Stimulated activated CD8-positive, alpha-beta memory T cell treated with anti-CD3 and anti-CD28 coated beads, Interleukin-7, amount 100 ng/mL, for 4 hours (primary cell): ENCODE data around the gene SURF4.

Experiments used
- DNase-seq, 2 donors: peaks; one replicate each; pipeline ENCODE4 v3.0.0-alpha.2; 2020; ENCODE audit warnings: low read depth in 2 of 2

SURF4 gene

DNA sequence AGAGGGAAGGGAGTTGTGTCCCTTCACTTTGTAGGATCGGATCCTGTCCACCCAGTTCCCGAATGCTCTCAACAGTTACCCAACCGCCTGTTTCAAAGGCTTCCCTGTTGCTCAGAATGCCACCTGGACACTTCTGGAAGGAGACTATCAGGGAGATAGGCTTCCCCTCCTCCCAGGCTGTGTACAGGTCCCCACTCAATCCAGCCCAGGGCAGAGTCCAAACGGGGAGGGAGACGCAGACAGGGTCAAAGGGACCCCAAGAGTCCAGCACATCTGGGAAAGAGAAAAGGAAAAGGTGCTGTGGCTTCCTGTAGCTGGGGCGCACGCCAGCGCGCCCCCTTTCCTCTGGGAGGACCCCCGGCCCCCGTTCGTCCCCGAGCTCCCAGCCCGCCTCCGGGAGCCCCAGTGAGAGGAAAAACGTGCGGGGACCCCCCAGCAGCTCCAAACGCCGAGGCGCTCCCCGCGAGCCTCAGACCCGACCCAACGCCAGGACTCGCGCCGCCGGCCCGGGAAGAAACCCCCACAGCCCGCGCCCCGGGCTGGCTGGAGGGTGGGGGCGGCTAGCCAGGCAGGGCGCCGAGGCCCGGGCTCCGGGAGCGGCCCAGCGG lies 640 bp downstream of the SURF4 start:
- DNase-seq = no peak

DNA sequence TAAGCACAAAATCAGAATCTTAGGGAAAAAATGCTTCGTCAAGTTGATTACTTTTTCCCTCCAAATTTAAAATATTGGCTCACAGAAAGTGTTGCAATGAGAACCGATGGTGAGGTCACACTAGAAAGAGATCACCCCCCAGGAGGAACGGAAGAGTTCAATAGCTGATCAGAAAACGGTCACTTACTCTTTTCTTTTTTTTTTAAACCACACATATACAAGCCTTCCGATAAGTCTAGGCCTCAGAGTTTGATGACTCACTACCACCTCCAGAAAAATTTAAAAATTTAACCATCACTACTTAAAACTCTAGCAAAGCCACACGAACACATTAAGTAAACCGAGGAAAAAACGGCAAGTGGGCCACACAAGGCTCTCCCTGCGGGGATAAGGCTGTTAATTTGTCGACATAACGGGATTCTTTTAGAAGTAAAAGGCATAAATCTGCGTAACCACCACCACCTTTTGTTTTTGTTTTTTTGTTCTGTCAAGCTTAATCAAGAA lies 1.2 kb downstream of the SURF4 start:
- DNase-seq = no peak

DNA sequence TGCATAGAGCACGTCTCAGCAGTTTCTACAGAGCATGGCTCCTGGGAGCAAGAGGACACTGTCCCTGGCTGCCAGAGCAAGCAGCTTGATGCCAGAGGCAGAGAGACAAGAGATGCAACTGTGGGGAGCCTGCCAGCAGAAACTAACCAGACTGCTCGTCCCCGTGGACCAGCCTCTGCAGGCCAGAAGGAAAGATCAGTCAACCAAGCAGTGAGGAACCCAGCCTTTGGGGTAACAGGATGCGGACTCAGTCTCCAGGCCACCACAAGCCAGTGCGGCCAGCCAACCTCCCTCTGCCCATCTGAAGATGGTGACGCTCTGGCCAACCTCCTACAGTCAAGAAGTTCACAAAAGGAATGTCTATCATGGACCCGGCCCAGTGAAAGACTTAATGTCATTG lies 3.7 kb downstream of the SURF4 start:
- DNase-seq = no peak

DNA sequence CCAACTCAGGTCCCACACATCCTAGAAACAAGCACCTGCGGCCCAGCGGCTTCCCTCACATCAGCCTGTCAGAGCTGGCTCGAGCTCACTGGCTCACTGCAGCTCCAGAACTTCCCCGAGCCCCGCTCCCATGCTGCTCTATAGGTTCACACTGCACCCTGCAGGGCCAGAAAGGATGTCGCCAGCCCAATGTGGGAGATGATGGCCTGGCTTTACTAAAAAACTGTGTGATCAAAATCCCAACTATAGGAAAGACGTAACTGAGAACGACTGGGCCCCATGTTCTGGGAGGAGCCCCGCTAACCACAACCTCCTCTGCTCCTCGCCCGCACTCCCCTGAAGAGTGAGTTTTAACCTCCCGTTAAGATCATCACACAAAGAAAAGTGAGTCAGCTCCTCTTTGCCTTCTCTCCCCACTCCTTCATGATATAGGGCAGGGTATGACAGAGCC lies 4.6 kb downstream of the SURF4 start:
- peak; percentile 56 to 65 for DNase-seq

DNA sequence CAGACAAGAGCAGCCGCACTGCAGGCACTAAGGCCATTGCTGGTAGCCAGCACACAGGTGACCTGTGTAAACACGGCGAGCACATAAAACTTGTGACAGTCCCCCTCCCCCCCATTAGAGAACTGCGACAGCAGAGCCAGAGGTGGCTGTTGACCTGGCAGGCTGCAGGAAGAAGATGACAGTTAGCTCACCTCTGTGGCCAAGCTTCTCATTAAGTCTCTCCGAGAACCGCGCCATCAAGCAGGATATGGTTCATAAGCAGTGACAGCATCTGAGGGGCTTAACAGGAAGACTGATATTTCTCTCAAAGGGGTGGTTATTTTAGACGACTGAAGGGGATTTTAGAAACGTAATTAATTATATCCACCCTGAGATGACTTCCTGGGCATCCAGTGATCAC lies 5.2 kb downstream of the SURF4 start:
- DNase-seq = no peak

DNA sequence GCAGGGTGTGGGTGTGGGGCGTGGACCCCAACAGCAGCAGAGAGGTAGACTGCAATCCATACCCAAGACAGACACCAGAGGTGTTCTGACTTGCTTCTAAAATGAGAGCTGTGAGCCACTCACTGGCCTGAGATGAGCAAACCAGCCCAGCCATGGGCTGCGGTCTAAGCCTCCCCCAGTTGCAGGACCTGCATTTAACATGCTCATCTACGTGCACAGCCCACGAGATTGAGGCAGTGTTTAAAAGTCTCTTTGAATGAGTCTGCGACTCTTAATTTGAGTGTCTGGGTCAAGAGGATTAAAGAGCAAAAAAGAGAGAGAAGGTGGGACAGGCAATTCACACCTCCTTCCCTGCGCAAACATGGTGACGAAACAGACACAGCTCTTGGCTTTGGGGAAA lies 5.9 kb downstream of the SURF4 start:
- no peak for DNase-seq

DNA sequence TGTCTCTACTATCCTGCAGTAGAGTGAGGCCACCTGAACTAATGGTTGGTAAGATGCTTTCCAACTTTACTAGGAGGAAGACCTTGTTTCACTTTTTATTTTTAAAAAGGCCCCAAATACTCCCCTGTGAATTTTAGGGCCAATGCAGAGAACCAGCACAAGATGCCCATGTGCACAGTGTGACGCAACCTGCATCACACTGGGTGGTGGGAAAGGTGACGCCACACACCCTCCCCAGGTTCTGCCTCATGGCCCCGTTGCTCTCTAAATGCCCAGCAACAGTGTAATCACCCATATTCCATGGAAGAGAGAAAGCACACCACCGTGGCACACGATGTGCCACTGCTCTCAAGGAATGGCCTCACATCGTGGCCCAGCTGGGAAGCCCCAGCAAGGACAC lies 6.4 kb downstream of the SURF4 start:
- DNase-seq = no peak

DNA sequence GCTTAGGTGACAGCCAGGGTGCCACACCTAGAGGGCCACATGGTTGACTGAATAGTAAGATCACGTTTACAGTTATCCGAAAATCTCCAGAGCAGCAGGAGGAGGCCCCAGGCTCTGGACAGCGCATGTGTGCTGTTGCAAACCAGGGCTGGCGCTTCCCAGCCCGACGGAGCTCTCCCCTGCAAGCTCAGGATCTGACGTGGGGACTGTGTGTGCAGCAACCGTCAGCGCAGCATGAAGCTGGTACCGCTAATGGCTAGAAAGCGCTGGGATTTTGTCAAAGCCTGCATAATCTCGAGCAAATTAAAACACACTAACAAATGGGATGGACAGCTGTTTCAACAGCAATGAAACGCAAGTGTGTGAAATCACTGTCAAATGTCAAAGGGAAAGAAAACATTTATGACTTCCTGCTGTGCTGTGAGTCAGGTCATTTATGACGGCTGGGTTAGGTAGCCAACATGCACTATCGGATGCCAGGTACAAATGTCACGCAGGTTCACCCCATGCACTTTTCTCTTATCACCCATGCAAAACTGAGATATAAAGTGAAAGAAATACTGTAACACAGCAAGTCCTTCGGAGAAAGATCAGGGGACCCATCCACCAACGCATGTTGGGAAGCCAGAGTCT lies 7.5 kb downstream of the SURF4 start:
- no peak for DNase-seq

DNA sequence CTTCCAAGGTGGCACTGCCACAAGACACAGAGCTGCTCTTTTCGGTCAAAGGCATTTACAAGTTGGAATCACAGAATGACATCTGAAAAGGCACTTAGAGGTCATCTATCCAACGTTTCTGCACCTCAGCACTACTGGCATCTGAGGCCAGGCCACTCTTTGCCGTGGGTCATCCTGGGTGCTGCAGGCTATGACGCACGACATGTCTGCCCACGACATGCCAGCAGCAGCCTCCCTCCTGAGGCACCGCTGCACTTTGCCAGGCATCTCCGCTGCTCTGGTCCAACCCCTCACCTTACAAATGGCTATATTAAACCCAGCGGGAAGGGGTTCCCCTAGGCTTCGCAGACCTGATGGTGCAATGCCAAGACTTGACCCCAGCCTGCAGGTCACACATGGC lies 8.1 kb downstream of the SURF4 start:
- no peak for DNase-seq

DNA sequence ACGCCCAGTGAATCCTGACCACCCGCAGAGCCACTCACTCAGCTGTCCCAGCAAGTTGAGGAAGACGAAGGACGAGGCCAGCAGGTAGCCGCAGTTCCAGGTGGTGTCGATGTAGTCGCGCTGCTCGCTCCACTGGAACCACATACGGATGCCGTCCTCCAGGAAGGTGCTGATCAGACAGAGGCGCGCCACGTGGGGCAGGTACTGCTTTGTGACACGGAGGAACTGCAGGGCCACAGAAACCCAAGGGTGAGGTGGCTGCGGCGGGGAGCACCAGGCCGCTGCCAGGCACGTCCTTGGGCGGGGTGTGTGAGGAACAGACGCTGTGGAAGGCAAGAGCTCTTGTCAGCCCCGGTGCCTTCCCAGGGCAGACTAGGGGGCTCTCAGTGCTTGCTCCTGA lies 8.6 kb downstream of the SURF4 start:
- DNase-seq = no peak

DNA sequence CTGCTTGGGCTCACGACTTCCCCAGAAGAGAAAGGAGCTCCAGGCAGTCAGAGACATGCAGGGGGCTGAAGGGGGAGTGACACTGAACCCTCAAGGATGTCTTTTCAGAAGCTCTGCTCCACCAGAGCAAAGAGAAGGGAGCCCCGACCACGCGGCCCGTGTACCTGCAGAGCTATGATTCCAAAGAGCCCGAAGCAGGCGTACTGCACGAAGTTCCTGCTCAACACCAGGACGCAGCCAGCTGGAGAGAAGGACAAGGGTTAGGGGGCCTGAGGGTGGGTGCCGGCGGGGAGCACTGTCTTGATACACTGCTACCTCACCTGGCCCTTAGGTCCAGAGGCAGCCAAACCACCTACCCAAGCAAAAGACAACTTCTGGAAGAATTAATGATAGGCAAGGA lies 9.4 kb downstream of the SURF4 start:
- DNase-seq = no peak

DNA sequence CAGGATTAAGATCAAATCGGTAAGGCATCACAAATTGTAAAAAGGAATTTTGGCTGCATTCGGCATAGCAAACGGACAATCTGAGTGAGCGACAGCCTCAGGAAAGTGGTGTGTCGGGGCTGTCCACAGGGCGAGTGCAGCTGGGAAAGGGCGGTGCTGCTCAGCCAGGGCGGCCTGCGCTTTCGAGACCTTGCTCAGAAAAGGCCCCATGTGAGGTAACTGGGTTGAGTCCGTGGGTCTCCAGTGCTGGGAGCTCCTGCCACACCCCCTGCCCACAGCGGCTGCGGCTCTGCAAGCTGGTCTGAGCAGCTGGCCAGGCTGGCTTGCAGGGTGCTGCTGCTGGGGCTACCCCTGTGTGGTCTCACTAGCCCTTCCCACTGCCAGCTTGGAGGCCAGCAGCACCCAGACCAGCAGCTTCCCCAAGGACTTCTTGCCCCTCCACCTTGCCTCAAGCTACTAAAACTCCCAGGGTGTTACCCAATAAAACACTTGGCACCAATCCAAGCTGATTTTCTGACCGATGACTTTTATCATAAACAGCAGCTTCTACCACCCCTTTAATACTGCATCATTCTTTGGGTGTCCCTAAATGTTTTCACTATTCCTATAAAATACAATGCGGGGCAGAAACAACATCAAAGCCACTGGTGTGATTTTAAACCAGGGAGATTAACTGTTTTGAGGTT lies 13.4 kb downstream of the SURF4 start:
- DNase-seq = no peak

DNA sequence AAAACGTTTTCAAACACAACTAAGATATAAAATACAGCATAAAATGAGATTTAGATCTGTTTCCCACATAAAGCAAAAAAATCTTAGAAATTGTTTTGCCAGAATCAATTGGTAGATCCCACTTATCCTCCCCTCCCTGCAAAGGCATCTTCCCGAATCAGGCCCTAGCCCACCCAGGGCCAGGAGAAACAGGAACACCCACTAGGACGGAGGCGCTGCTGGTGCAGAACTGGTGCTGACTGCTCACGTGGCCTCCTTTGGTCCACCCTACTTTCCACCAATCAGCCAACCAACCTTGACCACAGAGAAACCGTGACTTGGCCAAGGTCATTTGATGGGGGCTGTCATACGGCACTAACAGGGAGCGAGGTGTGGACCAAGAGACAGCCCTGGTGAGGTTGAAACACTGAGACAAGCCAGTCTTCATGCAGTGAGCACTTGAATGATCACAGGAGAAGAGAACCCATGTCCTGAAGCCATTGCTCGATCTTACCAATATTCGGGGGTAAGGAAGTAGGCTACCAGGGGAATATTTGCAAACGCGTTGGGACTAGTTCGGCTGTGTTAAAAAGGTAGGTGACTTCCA lies 14.3 kb downstream of the SURF4 start:
- DNase-seq = no peak

DNA sequence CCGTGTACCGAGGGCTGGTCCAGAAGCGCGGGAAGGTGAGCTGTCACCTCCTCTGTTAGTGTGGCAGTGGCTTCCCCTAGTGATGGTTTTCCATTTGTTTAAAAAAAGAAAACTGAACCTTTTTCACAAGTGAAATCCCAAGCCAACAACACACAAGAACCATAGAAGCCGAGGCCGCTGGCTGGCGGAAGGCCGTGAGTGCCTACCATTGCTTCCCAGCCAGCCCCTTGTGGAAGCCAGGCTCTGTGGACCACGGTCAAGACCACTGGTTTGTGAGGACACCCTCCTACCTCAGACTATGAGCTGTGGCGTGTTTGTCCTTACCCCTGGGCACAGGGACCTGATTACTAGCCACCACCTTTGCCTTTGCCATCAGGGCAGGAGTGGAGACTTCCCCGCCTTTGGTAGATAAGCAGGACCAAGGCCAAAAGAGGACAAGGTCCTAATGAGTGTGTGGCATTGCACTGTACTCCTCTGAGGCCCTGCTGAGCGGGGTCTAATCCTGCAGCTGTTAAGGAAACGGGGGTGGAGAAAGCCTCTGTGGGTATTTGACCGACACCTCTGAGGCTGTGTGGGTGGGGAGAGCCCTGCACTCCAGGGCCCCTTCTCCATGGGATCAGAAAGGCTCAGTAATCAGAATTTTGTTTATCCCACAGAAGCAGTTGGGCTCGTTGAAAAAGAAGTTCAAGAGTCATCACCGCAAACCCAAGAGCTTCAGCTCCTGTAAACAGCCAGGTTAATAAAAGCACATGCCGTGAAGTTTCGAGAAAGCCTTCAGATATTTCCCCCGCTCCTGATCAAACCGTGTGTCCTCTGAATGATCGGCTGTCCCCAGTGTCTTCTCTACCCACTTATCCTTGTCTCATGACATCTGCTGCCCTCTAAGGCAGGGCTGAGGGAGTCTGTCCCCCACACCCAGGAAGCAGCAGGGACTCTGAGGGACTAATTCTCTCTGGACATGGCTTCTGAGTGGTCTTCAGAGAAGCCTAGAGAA lies 15.2 kb downstream of the SURF4 start:
- no peak for DNase-seq

DNA sequence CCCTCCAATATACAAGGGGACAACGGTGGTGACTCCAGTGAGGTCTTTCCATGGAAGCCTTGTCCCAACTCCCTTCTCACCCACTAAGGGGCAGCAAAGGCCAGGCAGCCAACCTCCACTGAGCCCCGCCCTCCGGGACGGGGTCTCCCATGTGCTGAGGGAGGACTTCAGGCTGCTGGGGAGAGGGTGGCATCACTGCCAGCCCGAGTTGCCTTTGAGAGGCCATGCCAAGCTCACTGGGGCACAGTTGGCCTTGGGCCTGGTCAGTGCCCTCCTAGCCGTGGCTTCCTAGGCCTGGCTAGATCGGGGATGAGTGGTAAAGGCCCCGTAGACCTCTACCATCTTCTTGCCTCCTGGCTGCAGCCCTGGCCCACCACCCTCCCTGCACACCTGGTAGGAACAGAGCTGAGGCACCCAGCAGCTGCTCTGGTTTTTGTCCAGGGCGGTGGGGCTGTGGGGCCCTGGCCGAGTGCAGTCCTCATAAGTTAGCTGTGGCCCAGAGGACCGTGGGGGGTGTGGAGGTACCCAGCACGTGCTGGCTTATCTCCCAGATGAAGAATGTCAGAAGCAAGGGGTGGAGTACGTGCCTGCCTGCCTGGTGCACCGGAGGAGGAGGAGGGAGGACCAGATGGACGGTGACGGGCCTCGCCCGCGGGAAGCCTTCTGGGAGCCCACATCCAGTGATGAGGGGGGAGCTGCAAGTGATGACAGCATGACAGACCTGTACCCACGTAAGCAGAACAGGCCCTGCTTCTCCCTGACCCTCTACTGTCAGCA lies 16.3 kb downstream of the SURF4 start:
- no peak for DNase-seq

DNA sequence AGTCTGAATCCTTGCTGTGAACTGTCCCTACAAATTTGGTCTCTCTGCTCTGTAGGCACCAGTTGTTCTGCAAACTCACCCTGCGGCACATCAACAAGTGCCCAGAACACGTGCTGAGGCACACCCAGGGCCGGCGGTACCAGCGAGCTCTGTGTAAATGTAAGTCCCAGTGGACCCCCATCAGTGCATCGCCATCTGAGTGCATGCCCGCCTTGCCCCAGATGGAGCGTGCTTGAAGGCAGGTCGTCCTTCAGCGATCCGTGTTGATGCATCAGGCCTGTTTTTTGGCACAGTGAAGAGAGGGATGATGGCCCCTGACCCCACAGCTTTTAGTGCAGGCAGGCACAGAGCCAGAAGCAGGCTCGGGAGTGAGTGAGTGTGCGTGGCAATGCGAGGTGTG lies 18.2 kb downstream of the SURF4 start:
- DNase-seq = no peak

DNA sequence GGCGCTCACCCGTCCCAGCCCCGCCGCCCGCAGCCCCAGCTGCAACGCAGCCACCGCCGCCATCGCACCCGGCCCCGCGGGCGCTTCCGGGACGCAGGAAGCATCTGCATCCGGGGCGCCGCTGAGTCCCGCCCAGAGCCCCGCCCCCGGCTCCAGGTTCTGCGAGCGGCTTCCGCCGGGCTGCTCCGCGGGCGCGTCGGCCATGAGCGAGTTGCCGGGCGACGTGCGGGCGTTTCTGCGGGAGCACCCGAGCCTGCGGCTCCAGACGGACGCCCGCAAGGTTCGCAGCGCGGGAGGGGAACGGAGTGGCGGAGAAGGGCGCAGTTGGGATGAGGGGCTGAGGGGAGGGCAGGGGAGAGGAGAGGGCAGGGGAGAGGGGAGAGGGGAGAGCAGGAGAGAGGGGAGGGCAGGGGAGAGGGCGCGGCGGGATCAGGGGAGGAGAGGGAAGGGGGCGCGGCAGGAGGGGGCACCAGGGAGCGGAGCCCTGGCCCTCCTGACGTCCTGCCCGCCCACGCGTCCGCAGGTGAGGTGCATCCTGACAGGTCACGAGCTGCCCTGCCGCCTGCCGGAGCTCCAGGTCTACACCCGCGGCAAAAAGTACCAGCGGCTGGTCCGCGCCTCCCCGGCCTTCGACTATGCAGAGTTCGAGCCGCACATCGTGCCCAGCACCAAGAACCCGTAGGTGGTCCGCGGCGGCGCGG lies 19.3 kb downstream of the SURF4 start, which contains the start of the genes SURF1 and SURF2:
TSS of gene SURF1 (minus strand) at position 97 of the 701 bp plus-strand sequence. CDS start at position 63, 34 bp downstream.
TSS of gene SURF2 (plus strand) at position 160 of the 701 bp plus-strand sequence. CDS start at position 203, 43 bp downstream.
- peak; percentile 69 to 89 for DNase-seq

DNA sequence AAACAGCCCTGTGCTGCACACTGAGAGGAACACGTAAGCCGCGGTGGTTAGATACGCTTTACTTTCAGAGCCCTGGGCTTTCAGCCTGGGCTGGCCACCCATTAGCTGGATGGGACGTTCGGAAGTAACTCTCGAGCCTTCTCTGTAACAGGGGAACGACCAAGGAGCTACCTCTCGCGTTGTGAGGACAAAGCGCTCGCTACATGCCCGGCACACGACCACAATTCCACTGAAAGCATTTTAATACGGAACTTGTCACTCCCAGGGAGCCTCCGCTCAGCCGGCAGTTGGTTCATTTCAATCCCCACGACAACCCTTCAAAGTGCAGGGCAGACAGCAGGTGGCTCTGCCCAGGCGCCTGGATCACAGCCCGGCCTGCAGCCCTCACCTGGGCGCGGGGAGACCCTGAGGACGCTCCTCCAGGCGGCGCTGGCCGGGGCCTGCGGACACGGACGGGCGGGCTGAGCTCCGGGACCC lies 19.9 kb downstream of the SURF4 start:
- DNase-seq = no peak

DNA sequence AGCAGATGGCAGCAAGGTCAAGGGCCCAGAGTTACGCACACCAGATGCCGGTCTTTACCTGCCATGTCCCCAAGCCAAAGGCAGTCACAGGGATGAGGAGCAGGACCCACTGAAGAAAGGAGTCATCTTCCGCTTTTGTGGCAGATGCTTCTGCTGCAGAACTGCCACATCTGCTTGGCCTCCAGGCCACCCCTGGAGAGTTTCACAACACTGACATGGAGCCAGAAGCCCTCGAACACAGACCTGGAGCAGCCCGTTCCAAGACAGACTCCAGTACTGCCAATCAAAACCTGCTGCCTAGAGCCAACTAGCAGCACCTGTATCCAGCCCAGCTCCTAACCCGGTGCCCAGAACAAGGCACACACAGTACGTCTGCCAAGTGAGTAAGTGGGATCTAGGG lies 21.1 kb downstream of the SURF4 start:
- no peak for DNase-seq

DNA sequence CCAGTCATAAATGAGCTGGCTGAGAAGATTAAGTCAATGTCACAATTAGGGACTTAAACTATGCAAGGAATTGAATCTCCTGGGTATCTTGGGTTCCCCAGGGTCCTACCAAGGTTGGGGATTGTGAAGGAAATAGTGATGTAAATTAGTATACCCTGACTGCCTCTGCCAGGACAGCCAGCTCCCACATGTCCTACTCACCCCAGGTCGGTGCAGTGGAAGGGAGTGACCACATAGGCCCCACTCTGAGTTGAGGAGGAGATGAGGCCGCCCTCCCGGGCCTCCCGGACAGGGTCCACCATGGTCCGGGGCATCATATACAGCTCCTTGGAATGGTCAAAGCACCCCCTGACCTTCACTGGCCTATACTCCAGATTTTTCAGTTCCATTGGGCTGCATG lies 22.3 kb downstream of the SURF4 start:
- DNase-seq = no peak
